Activated naive CD8-positive, alpha-beta T cell treated with anti-CD3 and anti-CD28 coated beads, Interleukin-2, amount 50 U/mL, for 24 hours (primary cell): ENCODE results near the gene DUSP23.

Experiments used
- ATAC-seq: fragments of 150-1000 bp; cut with Tn5 transposase; one replicate; pipeline ENCODE4 v1.10.0; 2021
- DNase-seq: peaks from one replicate; pipeline ENCODE4 v3.0.0; 2021
- H3K27ac Mint-ChIP-seq: one replicate; pipeline ENCODE4 v1.8.0; 2021; ENCODE audit warnings: mild to moderate bottlenecking, mixed read lengths
- H3K27me3 Mint-ChIP-seq: one replicate; pipeline ENCODE4 v1.8.0; 2021; ENCODE audit warnings: mixed read lengths
- H3K36me3 Mint-ChIP-seq: one replicate; pipeline ENCODE4 v1.8.0; 2021; ENCODE audit warnings: low read depth, mixed read lengths
- H3K4me1 Mint-ChIP-seq: one replicate; pipeline ENCODE4 v1.8.0; 2021; ENCODE audit warnings: mixed read lengths
- H3K4me3 Mint-ChIP-seq: one replicate; pipeline ENCODE4 v1.8.0; 2021; ENCODE audit warnings: mild to moderate bottlenecking, moderate library complexity, mixed read lengths
- H3K9me3 Mint-ChIP-seq: one replicate; pipeline ENCODE4 v1.8.0; 2021; ENCODE audit warnings: mixed read lengths

The DUSP23 gene

GRCh38 chr1:159771127-159771895, 9.5 kb upstream of the DUSP23 start:
- Mint-ChIP-seq H3K4me1 (peaks cover 3% of the 10 kb centered on the region), H3K4me3 (no peak overlapping the region), H3K36me3 (no peaks in the 10 kb centered on the region), H3K27ac (no peak overlapping the region), H3K9me3 (no peaks in the 10 kb centered on the region), H3K27me3 (no peaks in the 10 kb centered on the region)
- DNase-seq, result no peak
- no peak for ATAC-seq

DNA sequence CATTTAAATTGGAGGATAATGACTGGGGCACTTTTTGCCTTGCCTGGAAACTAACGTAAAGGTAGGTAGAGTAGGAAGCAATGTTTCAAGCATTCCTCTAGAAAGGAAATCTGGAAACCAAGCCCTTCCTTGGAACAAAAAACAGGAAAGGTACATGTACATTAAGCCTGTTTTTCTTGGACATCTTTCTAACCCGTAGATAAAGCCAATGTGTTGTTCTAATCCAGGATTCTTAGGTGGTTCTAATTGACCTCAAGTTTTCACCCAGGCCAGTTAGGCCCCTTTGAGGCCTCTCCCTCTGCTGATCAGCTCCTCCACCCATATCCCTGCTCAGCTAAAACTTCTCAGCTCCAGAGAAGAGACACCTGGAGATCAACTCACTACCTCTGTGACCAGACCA, 6.3 kb upstream of the DUSP23 start:
- no peak for DNase-seq
- no peak for ATAC-seq
- Mint-ChIP-seq H3K9me3 (no peaks in the 10 kb centered on the region), H3K36me3 (no peaks in the 10 kb centered on the region), H3K4me3 (no peak overlapping the region), H3K27me3 (no peaks in the 10 kb centered on the region), H3K27ac (no peak overlapping the region), H3K4me1 (peaks cover 6% of the 10 kb centered on the region)

- H3K27me3 Mint-ChIP-seq, result no peaks in the 10 kb centered on the region
- no peaks in the 10 kb centered on the region for H3K36me3 Mint-ChIP-seq
- DNase-seq (no peak), ATAC-seq (no peak)
- H3K27ac Mint-ChIP-seq, result no peak overlapping the region
- no peaks in the 10 kb centered on the region for H3K9me3 Mint-ChIP-seq
- H3K4me1 Mint-ChIP-seq, result peaks cover 16% of the 10 kb centered on the region
- no peak overlapping the region for H3K4me3 Mint-ChIP-seq
Observed at GRCh38 chr1:159775716-159776115, 5.0 kb upstream of the DUSP23 start.

GRCh38 chr1:159778266-159778665, 2.5 kb upstream of the DUSP23 start:
- H3K27me3 Mint-ChIP-seq, result no peaks in the 10 kb centered on the region
- no peaks in the 10 kb centered on the region for H3K36me3 Mint-ChIP-seq
- DNase-seq (no peak), ATAC-seq (no peak)
- H3K4me3 Mint-ChIP-seq, result no peak overlapping the region
- no peak overlapping the region for H3K27ac Mint-ChIP-seq
- no peaks in the 10 kb centered on the region for H3K9me3 Mint-ChIP-seq
- peaks cover 20% of the 10 kb centered on the region for H3K4me1 Mint-ChIP-seq

DNA sequence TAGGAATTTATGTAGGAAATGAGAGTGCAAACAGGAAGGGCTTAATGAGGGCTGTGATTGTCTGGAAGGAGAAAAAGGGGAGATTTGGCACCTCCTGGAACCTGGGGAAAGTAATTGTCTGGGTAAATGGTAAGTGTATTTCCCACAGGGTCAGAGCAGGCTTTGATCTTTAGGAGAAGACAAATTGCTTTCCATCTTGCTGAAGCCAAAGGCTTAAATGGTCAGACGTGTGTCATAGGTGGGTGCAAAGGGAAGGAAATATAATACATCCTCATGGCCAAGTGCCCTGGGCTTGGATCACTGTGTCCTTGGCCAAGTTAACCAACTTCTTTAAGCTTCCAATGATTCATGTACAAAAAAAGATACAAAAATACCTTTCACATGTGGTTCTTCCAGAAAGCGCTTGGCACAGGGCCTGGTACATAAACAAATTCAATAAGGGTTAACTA, 1.3 kb upstream of the DUSP23 start:
- DNase-seq (no peak), ATAC-seq (no peak)
- Mint-ChIP-seq H3K9me3 (no peaks in the 10 kb centered on the region), H3K4me3 (peak overlapping the region; percentile 80), H3K4me1 (peaks cover 20% of the 10 kb centered on the region), H3K36me3 (no peaks in the 10 kb centered on the region), H3K27ac (no peak overlapping the region), H3K27me3 (no peaks in the 10 kb centered on the region)

DNA sequence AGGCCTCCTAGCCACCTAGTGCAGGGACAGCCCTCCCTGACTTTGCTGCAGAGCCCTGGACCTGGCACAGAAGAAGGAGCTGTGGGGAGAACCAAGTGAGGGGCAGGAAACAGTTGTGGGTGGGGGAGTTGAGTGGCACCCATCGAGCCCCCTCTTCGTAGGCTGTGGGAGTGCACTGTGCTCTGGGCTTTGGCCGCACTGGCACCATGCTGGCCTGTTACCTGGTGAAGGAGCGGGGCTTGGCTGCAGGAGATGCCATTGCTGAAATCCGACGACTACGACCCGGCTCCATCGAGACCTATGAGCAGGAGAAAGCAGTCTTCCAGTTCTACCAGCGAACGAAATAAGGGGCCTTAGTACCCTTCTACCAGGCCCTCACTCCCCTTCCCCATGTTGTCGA, 1.2 kb downstream of the DUSP23 start:
- no peak for ATAC-seq
- H3K27ac Mint-ChIP-seq, result no peak overlapping the region
- peak overlapping the region; percentile 80 for H3K4me3 Mint-ChIP-seq
- H3K27me3 Mint-ChIP-seq, result no peaks in the 10 kb centered on the region
- no peaks in the 10 kb centered on the region for H3K9me3 Mint-ChIP-seq
- H3K36me3 Mint-ChIP-seq, result no peaks in the 10 kb centered on the region
- peaks cover 20% of the 10 kb centered on the region for H3K4me1 Mint-ChIP-seq
- no peak for DNase-seq

DNA sequence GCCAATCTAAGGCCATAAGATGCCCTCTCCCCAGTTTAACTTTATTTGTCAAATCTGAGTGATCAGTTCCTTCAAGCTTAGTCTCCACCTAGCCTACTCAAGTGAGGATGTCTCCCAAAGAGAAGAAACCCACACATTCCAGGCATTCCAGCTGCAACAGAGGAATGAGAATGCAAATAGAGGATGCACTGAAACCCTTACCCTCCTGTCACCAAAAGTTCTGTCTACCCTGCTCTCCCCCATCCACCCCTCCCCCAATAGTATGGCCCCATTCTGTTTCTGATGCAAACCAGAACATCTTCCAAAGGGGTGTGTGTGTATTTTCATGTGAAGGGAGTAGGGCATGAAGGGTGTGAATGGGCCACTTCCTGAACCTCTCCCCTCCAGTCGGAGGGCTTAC, 3.0 kb downstream of the DUSP23 start:
- no peaks in the 10 kb centered on the region for H3K36me3 Mint-ChIP-seq
- no peaks in the 10 kb centered on the region for H3K27me3 Mint-ChIP-seq
- no peaks in the 10 kb centered on the region for H3K9me3 Mint-ChIP-seq
- no peak for DNase-seq
- no peak overlapping the region for H3K27ac Mint-ChIP-seq
- peaks cover 20% of the 10 kb centered on the region for H3K4me1 Mint-ChIP-seq
- no peak overlapping the region for H3K4me3 Mint-ChIP-seq
- no peak for ATAC-seq

GRCh38 chr1:159786465-159786864, 5.7 kb downstream of the DUSP23 start:
- H3K27me3 Mint-ChIP-seq, result peaks cover 2% of the 10 kb centered on the region
- H3K9me3 Mint-ChIP-seq, result no peaks in the 10 kb centered on the region

DNA sequence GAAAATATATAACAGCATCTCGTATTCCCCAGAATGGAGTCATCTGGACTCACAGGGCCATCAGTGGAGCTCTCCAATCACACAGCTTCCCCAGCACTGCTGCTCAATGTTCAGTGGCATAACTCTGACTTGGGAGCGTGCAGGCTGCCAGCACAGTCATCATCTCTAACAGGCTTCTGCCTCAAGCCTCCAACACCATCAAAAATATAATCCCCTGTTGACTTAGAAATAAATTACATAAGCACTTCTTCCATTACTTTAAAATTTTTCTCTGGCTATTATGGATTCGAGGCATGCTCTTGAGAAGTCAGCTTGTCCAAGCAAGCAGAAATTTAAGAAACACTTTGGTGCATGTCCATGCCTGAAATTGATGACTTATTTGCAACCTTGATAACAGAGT, 6.2 kb downstream of the DUSP23 start:
- no peak for DNase-seq
- H3K9me3 Mint-ChIP-seq, result no peaks in the 10 kb centered on the region
- no peak overlapping the region for H3K4me3 Mint-ChIP-seq
- ATAC-seq, result no peak
- H3K4me1 Mint-ChIP-seq, result no peaks in the 10 kb centered on the region
- no peak overlapping the region for H3K27ac Mint-ChIP-seq
- no peaks in the 10 kb centered on the region for H3K36me3 Mint-ChIP-seq
- H3K27me3 Mint-ChIP-seq, result peaks cover 6% of the 10 kb centered on the region

More at GRCh38 chr1:159786465-159786864, 5.7 kb downstream of the DUSP23 start:
- Mint-ChIP-seq H3K4me1 (peaks cover 3% of the 10 kb centered on the region), H3K4me3 (no peak overlapping the region), H3K27ac (no peak overlapping the region), H3K36me3 (no peaks in the 10 kb centered on the region)
- no peak for ATAC-seq
- no peak for DNase-seq

DNA sequence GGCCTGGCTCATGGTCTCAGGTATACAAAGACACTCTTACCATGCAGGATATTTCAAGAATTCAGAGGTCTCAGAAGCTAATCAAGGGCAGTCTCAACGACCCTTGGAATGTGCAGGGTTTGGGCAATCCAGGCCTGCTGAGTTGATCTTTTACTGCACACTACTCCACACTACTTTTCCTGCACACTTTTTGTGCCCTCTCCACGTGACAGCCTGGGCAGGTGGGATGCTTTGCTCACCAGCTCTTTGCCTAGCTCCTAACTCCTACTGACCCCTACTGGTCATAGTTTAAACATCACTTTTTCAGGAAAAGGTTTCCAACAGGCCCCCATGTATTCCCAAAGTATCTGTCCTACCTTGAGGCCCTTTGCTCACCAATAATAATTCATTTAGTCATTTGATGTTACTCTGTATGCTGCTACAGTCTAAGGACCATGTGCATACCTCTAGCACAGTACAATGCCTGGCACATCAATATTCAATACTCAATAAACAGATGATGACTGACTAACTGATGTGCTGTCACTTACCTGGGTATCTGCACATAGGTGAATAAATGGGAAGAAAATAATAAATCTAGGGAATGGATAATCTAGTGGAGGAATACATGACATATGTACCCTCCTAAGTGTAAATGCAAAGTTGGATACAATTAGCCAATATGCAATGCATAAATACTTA, 9.6 kb downstream of the DUSP23 start:
- H3K4me3 Mint-ChIP-seq, result no peak overlapping the region
- peaks cover 8% of the 10 kb centered on the region for H3K27me3 Mint-ChIP-seq
- no peaks in the 10 kb centered on the region for H3K4me1 Mint-ChIP-seq
- no peak for ATAC-seq
- peak; percentile 10 for DNase-seq
- H3K9me3 Mint-ChIP-seq, result no peaks in the 10 kb centered on the region
- no peak overlapping the region for H3K27ac Mint-ChIP-seq
- H3K36me3 Mint-ChIP-seq, result no peaks in the 10 kb centered on the region

DNA sequence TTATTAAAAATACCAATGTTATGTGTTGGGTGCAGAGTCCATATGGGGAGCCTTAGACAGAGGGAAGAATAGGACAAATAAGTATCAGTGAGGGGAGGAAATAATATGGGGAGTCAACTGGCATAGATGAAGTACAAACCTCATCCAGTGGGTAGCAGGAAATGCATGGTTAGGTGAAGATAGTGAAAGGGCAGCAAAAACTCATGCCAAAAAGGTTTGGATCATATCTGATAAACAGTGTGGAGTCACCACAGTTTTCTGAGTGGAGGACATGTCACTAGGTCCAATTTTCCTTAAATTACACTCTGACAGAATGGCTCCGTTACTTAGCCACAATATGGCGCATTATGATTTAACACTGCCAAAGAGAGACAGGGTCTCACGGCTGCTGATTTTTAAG, 10.3 kb downstream of the DUSP23 start:
- H3K4me3 Mint-ChIP-seq, result no peak overlapping the region
- ATAC-seq, result no peak
- H3K36me3 Mint-ChIP-seq, result no peaks in the 10 kb centered on the region
- no peak for DNase-seq
- no peaks in the 10 kb centered on the region for H3K9me3 Mint-ChIP-seq
- no peaks in the 10 kb centered on the region for H3K4me1 Mint-ChIP-seq
- no peak overlapping the region for H3K27ac Mint-ChIP-seq
- peaks cover 8% of the 10 kb centered on the region for H3K27me3 Mint-ChIP-seq

DNA sequence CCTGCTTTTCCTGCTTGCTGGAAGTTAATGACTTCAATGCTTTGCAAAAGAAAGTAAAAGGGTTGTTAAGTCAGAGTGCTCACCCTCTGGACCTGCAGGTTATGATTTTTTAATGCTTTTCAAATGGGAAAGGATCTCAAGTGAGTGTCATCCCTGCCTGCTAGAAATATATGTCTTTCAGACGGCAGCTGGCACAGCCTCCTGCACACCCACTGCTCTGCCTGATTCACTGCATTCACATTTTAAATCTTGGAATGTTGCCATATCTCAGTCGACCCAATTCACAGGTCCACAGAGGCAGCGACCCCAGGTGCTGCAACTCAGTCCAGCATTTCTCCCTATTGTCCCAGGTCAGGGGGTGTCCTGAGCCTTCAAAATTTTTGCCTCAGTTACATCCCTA, 10.7 kb downstream of the DUSP23 start:
- H3K9me3 Mint-ChIP-seq, result no peaks in the 10 kb centered on the region
- no peak for ATAC-seq
- H3K4me1 Mint-ChIP-seq, result no peaks in the 10 kb centered on the region
- H3K4me3 Mint-ChIP-seq, result no peak overlapping the region
- no peak for DNase-seq
- H3K36me3 Mint-ChIP-seq, result no peaks in the 10 kb centered on the region
- H3K27me3 Mint-ChIP-seq, result peaks cover 8% of the 10 kb centered on the region
- no peak overlapping the region for H3K27ac Mint-ChIP-seq

- H3K36me3 Mint-ChIP-seq, result no peaks in the 10 kb centered on the region
- no peak for ATAC-seq
Observed at GRCh38 chr1:159795534-159795933, 14.8 kb downstream of the DUSP23 start.

GRCh38 chr1:159798893-159799292, 18.1 kb downstream of the DUSP23 start:
- DNase-seq (peak; percentile 39), ATAC-seq (peak; percentile 66)
- H3K27me3 Mint-ChIP-seq, result peaks cover 1% of the 10 kb centered on the region
- no peaks in the 10 kb centered on the region for H3K9me3 Mint-ChIP-seq
- H3K4me1 Mint-ChIP-seq, result peaks cover 20% of the 10 kb centered on the region
- H3K27ac Mint-ChIP-seq, result no peak overlapping the region
- no peaks in the 10 kb centered on the region for H3K36me3 Mint-ChIP-seq
- H3K4me3 Mint-ChIP-seq, result no peak overlapping the region

More at GRCh38 chr1:159795534-159795933, 14.8 kb downstream of the DUSP23 start:
- Mint-ChIP-seq H3K4me1 (peaks cover 15% of the 10 kb centered on the region), H3K27me3 (peaks cover 6% of the 10 kb centered on the region), H3K9me3 (no peaks in the 10 kb centered on the region), H3K27ac (no peak overlapping the region), H3K4me3 (no peak overlapping the region)
- DNase-seq, result no peak

DNA sequence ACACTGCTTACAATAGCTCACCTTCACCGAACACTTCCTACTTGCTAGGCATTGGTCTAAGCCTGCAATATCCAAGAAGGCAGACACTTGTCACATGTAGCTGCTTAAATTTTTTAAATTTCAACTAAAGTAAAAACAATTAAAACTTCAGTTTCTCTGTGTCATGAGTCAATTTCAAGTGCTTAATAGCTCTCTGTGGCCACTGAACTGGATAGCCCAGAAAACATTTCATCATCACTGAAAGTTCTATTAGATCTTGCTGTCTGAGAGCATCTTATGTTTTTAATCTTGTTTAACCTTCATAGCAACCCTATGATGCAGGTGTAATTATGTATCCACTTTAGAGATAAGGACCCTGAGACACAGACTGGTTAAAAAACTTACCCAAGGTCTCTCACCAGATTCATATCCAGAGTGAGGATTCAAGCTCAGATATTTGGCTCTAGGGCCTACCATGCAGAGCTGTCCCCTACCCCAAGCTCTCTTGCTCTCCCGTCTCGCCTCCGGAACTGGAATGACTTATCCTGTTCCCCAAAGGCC, 18.8 kb downstream of the DUSP23 start:
- Mint-ChIP-seq H3K27me3 (no peaks in the 10 kb centered on the region), H3K4me1 (peaks cover 20% of the 10 kb centered on the region), H3K4me3 (no peak overlapping the region), H3K9me3 (no peaks in the 10 kb centered on the region), H3K27ac (no peak overlapping the region), H3K36me3 (no peaks in the 10 kb centered on the region)
- no peak for DNase-seq
- ATAC-seq, result no peak
